ENCODE measurements around the gene MARCHF7.

The MARCHF7 gene

GRCh38 chr2:159706385-159706980 is 5.8 kb upstream of the MARCHF7 start:
- no peaks in the 10 kb centered on the region for H3K9me3 ChIP-seq (ENCODE audit: control insufficient read depth, insufficient read depth, low read length)
- no peaks in the 10 kb centered on the region for H3K27me3 ChIP-seq (ENCODE audit: control insufficient read depth, low read length)
- no peaks in the 10 kb centered on the region for H3K36me3 ChIP-seq (ENCODE audit: control insufficient read depth, low read length)
- TF ChIP-seq CTCF (IDR thresholded peaks at IDR 0.05; ENCODE audit: low read depth, low read length, poor library complexity, severe bottlenecking) (no peak), EZH2phosphoT487 (IDR thresholded peaks at IDR 0.05; ENCODE audit: borderline replicate concordance, low read length) (no peak)
- H3K4me2 ChIP-seq (ENCODE audit: low read length) = no peak overlapping the region
- no peaks in the 10 kb centered on the region for H4K20me1 ChIP-seq (ENCODE audit: control insufficient read depth, insufficient read depth, low read depth, low read length)
- H3K4me1 ChIP-seq (ENCODE audit: control insufficient read depth, low read length) = peaks cover 9% of the 10 kb centered on the region
- H3K79me2 ChIP-seq (ENCODE audit: control insufficient read depth, low read length) = peaks cover 3% of the 10 kb centered on the region
- no peak overlapping the region for H3K27ac ChIP-seq (ENCODE audit: low read depth, low read length)
- no peaks in the 10 kb centered on the region for H3K9me2 ChIP-seq (replicated peaks; ENCODE audit: control insufficient read depth, low read length)
- no peak overlapping the region for H3K4me3 ChIP-seq (ENCODE audit: low read length)
- H3F3A ChIP-seq (ENCODE audit: control insufficient read depth, insufficient read depth) = 0 out of 2 replicates have a peak, but pooled peaks cover 2% of the 10 kb centered on the region

- H3K4me3 ChIP-seq (ENCODE audit: low read length) = no peak overlapping the region
- H3K27ac ChIP-seq (ENCODE audit: low read depth, low read length) = no peak overlapping the region
- H3K9me2 ChIP-seq (replicated peaks; ENCODE audit: control insufficient read depth, low read length) = no peaks in the 10 kb centered on the region
- H3K36me3 ChIP-seq (ENCODE audit: control insufficient read depth, low read length) = peaks cover 9% of the 10 kb centered on the region
- H3K9me3 ChIP-seq (ENCODE audit: control insufficient read depth, insufficient read depth, low read length) = no peaks in the 10 kb centered on the region
- H3K79me2 ChIP-seq (ENCODE audit: control insufficient read depth, low read length) = peaks cover 16% of the 10 kb centered on the region
- H3K4me2 ChIP-seq (ENCODE audit: low read length) = no peak overlapping the region
- TF ChIP-seq EZH2phosphoT487 (IDR thresholded peaks at IDR 0.05; ENCODE audit: borderline replicate concordance, low read length) (no peak), CTCF (IDR thresholded peaks at IDR 0.05; ENCODE audit: low read depth, low read length, poor library complexity, severe bottlenecking) (no peak)
- 0 out of 2 replicates have a peak, but pooled peaks cover 6% of the 10 kb centered on the region for H3F3A ChIP-seq (ENCODE audit: control insufficient read depth, insufficient read depth)
- H3K27me3 ChIP-seq (ENCODE audit: control insufficient read depth, low read length) = no peaks in the 10 kb centered on the region
- peaks cover 12% of the 10 kb centered on the region for H3K4me1 ChIP-seq (ENCODE audit: control insufficient read depth, low read length)
- H4K20me1 ChIP-seq (ENCODE audit: control insufficient read depth, insufficient read depth, low read depth, low read length) = peaks cover under 1% of the 10 kb centered on the region; the same call in 1 of the 2 replicates
Observed at GRCh38 chr2:159708066-159708760, 4.1 kb upstream of the MARCHF7 start.

- H3K4me3 ChIP-seq (ENCODE audit: low read length) = peak overlapping the region; percentile 90
- H3K79me2 ChIP-seq (ENCODE audit: control insufficient read depth, low read length) = peaks cover 40% of the 10 kb centered on the region
- H4K20me1 ChIP-seq (ENCODE audit: control insufficient read depth, insufficient read depth, low read depth, low read length) = peaks cover 21% of the 10 kb centered on the region
- peaks cover 34% of the 10 kb centered on the region for H3K36me3 ChIP-seq (ENCODE audit: control insufficient read depth, low read length)
- H3K4me1 ChIP-seq (ENCODE audit: control insufficient read depth, low read length) = peaks cover 35% of the 10 kb centered on the region
- no peaks in the 10 kb centered on the region for H3K9me3 ChIP-seq (ENCODE audit: control insufficient read depth, insufficient read depth, low read length)
- peak overlapping the region; percentile 97 for H3K4me2 ChIP-seq (ENCODE audit: low read length)
- H3K27ac ChIP-seq (ENCODE audit: low read depth, low read length) = no peak overlapping the region
- TF ChIP-seq EZH2phosphoT487 (IDR thresholded peaks at IDR 0.05; ENCODE audit: borderline replicate concordance, low read length) = no peak
- H3K9me2 ChIP-seq (replicated peaks; ENCODE audit: control insufficient read depth, low read length) = no peaks in the 10 kb centered on the region
- no peaks in the 10 kb centered on the region for H3K27me3 ChIP-seq (ENCODE audit: control insufficient read depth, low read length)
- 0 out of 2 replicates have a peak, but pooled peaks cover 6% of the 10 kb centered on the region for H3F3A ChIP-seq (ENCODE audit: control insufficient read depth, insufficient read depth)
Observed at GRCh38 chr2:159710601-159711180, 1.6 kb upstream of the MARCHF7 start.
